ENCODE measurements around the gene HEXIM1.

The HEXIM1 gene

DNA sequence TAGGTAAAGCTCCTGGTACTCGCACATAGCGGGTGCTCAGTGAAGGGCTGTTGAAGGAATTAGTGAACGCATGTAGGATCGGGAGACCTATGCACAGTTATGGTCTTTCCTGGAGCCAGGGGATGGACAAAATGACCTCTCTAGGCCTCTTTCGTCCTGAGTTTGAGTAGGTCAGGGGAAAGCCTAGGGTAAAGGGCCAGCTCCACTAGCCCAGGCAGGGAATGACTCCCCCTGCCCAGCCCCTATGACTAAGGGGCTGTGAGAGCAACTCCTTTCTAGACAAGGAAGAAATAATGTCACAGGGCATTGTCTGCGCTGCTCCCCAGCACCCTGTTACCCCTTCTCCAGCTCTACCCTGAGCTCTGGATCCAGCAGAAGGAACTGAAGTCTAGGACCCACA, 48.8 kb downstream of the HEXIM1 start:
- H3K4me3 ChIP-seq, result no peak overlapping the region
- peak overlapping the region in 5 of 21 experiments; percentile 0 to 60 (median 48) for H3K27ac ChIP-seq

GRCh38 chr17:45197555-45198334, 49.5 kb downstream of the HEXIM1 start:
- Histone ChIP-seq H3K4me3 (peak overlapping the region in 1 of 7 experiments; percentile 2), H3K27ac (peak overlapping the region in 10 of 21 experiments; percentile 0 to 60 (median 38))

GRCh38 chr17:45200701-45201100, 52.4 kb downstream of the HEXIM1 start:
- peak overlapping the region in 1 of 21 experiments; percentile 39 for H3K27ac ChIP-seq
- H3K4me3 ChIP-seq, result no peak overlapping the region

- H3K27ac ChIP-seq, result peak overlapping the region in 3 of 21 experiments; percentile 36 to 62 (median 38)
Observed at GRCh38 chr17:45201457-45201856, 53.2 kb downstream of the HEXIM1 start.

More at GRCh38 chr17:45201457-45201856, 53.2 kb downstream of the HEXIM1 start:
- H3K4me3 ChIP-seq, result no peak overlapping the region

Data from skin epidermis (tissue), 12 donors.